Measurements from ENCODE around the gene TOR1A. TPM values are rescaled to one million over a fixed set of nuclear protein-coding genes. Genes with fewer than 3 reads are reported as not detected.
"Not testable (repeated sequence)": the region's sequence is repeated elsewhere in the genome, so short reads cannot be mapped to it uniquely, and the experiment has no call there.

TOR1A gene
- total RNA-seq, 1 experiment from 2014 or later: 40.4 TPM

GRCh38 chr9:129794549-129794948, 29.4 kb downstream of the TOR1A start:
- peaks cover 39% of the 10 kb centered on the region for H3K27me3 Mint-ChIP-seq (ENCODE audit: insufficient read depth, unreplicated experiment)
- TF ChIP-seq CTCF (IDR thresholded peaks at IDR 0.05; ENCODE audit: unreplicated experiment): no peak
- ChIA-PET POLR2A (no interaction called here), CTCF (interaction anchor here (0.6 to 0.7 kb wide), 2 partner anchors 157 to 170 kb away, joined by 3 to 4 read pairs; no protein-coding TSS in a partner anchor)
- H3K27ac Mint-ChIP-seq (ENCODE audit: low read depth, unreplicated experiment): no peak overlapping the region
- H3K4me3 Mint-ChIP-seq (ENCODE audit: unreplicated experiment): no peak overlapping the region
- no peaks in the 10 kb centered on the region for H3K9me3 Mint-ChIP-seq (ENCODE audit: unreplicated experiment)
- DNase-seq (ENCODE audit: unreplicated experiment): no peak
- H3K36me3 Mint-ChIP-seq (ENCODE audit: insufficient read depth, unreplicated experiment): no peaks in the 10 kb centered on the region
- no peaks in the 10 kb centered on the region for H3K4me1 Mint-ChIP-seq (ENCODE audit: insufficient read depth, unreplicated experiment)
- intact Hi-C loops (cut with micrococcal nuclease): no loop called here
- BruUV-seq (replicated peaks): no TSS peak

- H3K9me3 Mint-ChIP-seq (ENCODE audit: unreplicated experiment): no peaks in the 10 kb centered on the region
- no TSS peak for BruUV-seq (replicated peaks)
- peaks cover 8% of the 10 kb centered on the region for H3K27me3 Mint-ChIP-seq (ENCODE audit: insufficient read depth, unreplicated experiment)
- CTCF ChIA-PET: interaction anchor here (0.7 to 12.6 kb wide), 8 partner anchors 9 to 655 kb away, joined by 3 to 145 read pairs (median 5); partner anchors contain the start of gene ASB6
- H3K4me1 Mint-ChIP-seq (ENCODE audit: insufficient read depth, unreplicated experiment): peaks cover 7% of the 10 kb centered on the region
- no peak overlapping the region for H3K27ac Mint-ChIP-seq (ENCODE audit: low read depth, unreplicated experiment)
- POLR2A ChIA-PET: interaction anchor here (1.4 kb wide), 1 partner anchor 10 kb away, joined by 3 read pairs; no protein-coding TSS in a partner anchor
- no peak for TF ChIP-seq CTCF (IDR thresholded peaks at IDR 0.05; ENCODE audit: unreplicated experiment)
- intact Hi-C loops (cut with micrococcal nuclease): no loop called here
- H3K4me3 Mint-ChIP-seq (ENCODE audit: unreplicated experiment): no peak overlapping the region
- no peaks in the 10 kb centered on the region for H3K36me3 Mint-ChIP-seq (ENCODE audit: insufficient read depth, unreplicated experiment)
- DNase-seq (ENCODE audit: unreplicated experiment): no peak
These were observed 37.5 kb downstream of the TOR1A start for GRCh38 chr9:129786481-129786880.

GRCh38 chr9:129785866-129786265, 38.1 kb downstream of the TOR1A start:
- BruUV-seq (replicated peaks): no TSS peak
- Mint-ChIP-seq H3K36me3 (ENCODE audit: insufficient read depth, unreplicated experiment) (no peaks in the 10 kb centered on the region), H3K27ac (ENCODE audit: low read depth, unreplicated experiment) (no peak overlapping the region), H3K27me3 (ENCODE audit: insufficient read depth, unreplicated experiment) (peaks cover 8% of the 10 kb centered on the region), H3K4me1 (ENCODE audit: insufficient read depth, unreplicated experiment) (peaks cover 7% of the 10 kb centered on the region), H3K9me3 (ENCODE audit: unreplicated experiment) (no peaks in the 10 kb centered on the region), H3K4me3 (ENCODE audit: unreplicated experiment) (no peak overlapping the region)
- TF ChIP-seq CTCF (IDR thresholded peaks at IDR 0.05; ENCODE audit: unreplicated experiment): no peak
- ChIA-PET POLR2A (interaction anchor here (6.3 kb wide), 1 partner anchor 49 kb away, joined by 35 read pairs; no protein-coding TSS in a partner anchor), CTCF (interaction anchor here (1.0 to 12.6 kb wide), 7 partner anchors 10 to 654 kb away, joined by 3 to 145 read pairs (median 6); partner anchors contain the start of gene ASB6)
- intact Hi-C loops (cut with micrococcal nuclease): no loop called here
- DNase-seq (ENCODE audit: unreplicated experiment): no peak

- intact Hi-C loops (cut with micrococcal nuclease); BruUV-seq (replicated peaks); H3K9me3 Mint-ChIP-seq (ENCODE audit: unreplicated experiment); H3K4me3 Mint-ChIP-seq (ENCODE audit: unreplicated experiment); H3K36me3 Mint-ChIP-seq (ENCODE audit: insufficient read depth, unreplicated experiment); H3K4me1 Mint-ChIP-seq (ENCODE audit: insufficient read depth, unreplicated experiment); H3K27me3 Mint-ChIP-seq (ENCODE audit: insufficient read depth, unreplicated experiment); DNase-seq (ENCODE audit: unreplicated experiment); H3K27ac Mint-ChIP-seq (ENCODE audit: low read depth, unreplicated experiment): not testable (repeated sequence)
- POLR2A ChIA-PET: interaction anchor here (1.6 to 6.3 kb wide), 2 partner anchors 48 to 56 kb away, joined by 3 to 35 read pairs; no protein-coding TSS in a partner anchor
- CTCF ChIA-PET: interaction anchor here (0.7 to 12.6 kb wide), 9 partner anchors 11 to 191 kb away, joined by 3 to 145 read pairs (median 6); no protein-coding TSS in a partner anchor
These were observed 39.0 kb downstream of the TOR1A start for GRCh38 chr9:129784970-129785369.
